B cell (primary cell): ENCODE data around the gene COL21A1. TPM values are rescaled to one million over a fixed set of nuclear protein-coding genes. Genes with fewer than 3 reads are reported as not detected.

Experiments used
- ATAC-seq: fragments of 200-7000 bp; cut with Tn5 transposase; one replicate; pipeline ENCODE4 v1.10.0; 2021; ENCODE audit warnings: low read depth, mild to moderate bottlenecking, moderate number of reproducible peaks, moderate library complexity
- CTCF ChIA-PET: fragments of 350-600 bp; sonication (Branson Sonifier 250); formaldehyde crosslinking; loops from one replicate; lab custom pipeline; 2021; ENCODE audit warnings: antibody characterized with exemption, inconsistent platforms; lab: Charles Lee
- POLR2A ChIA-PET: fragments of 350-600 bp; sonication (Branson Sonifier 250); formaldehyde crosslinking; loops from one replicate; lab custom pipeline; 2021; ENCODE audit warnings: antibody characterized with exemption; lab: Charles Lee
- DNase-seq: peaks from one replicate; pipeline ENCODE4 v3.0.0; 2013
- H2AFZ ChIP-seq: 2 replicates; pipeline ENCODE4 v1.6.1; 2012; ENCODE audit warnings: mild to moderate bottlenecking, low read depth, low read length; ENCODE audit not compliant: insufficient read depth, poor library complexity, severe bottlenecking
- H3K27ac ChIP-seq, 2 donors: 1 replicate in 1 of 2; 2 replicates in 1 of 2; pipeline ENCODE4 v1.5.1; 2012 to 2013; ENCODE audit warnings: low read length in 2 of 2, mild to moderate bottlenecking in 2 of 2, moderate library complexity in 1 of 2
- H3K27me3 ChIP-seq, 4 experiments: fragments of 200-600 bp in 1 of 4; sonication (generic) in 1 of 4; replicated peaks in 1 of 4; 1 replicate in 2 of 4; 2 replicates in 2 of 4; pipeline versions ENCODE4 v1.6.1 to v1.7.0; 2013 to 2016; ENCODE audit warnings: low read length in 3 of 4, mild to moderate bottlenecking in 2 of 4, mixed read lengths in 1 of 4, moderate library complexity in 1 of 4; ENCODE audit not compliant: insufficient read depth in 4 of 4, control insufficient read depth in 3 of 4; ENCODE audit errors: control extremely low read depth in 1 of 4
- H3K36me3 ChIP-seq, 2 experiments: replicated peaks in 1 of 2; 1 replicate in 1 of 2; 2 replicates in 1 of 2; pipeline versions ENCODE4 v1.6.1 to v1.7.1; 2013; ENCODE audit warnings: low read length in 1 of 2; ENCODE audit not compliant: insufficient read depth in 2 of 2, control insufficient read depth in 1 of 2; ENCODE audit errors: control extremely low read depth in 1 of 2, extremely low read depth in 1 of 2
- H3K4me1 ChIP-seq, 2 donors: fragments of 200-600 bp in 1 of 2; sonication (generic) in 1 of 2; 1 replicate in 1 of 2; 2 replicates in 1 of 2; pipeline versions ENCODE4 v1.5.1 to v1.6.1; 2013 to 2017; ENCODE audit warnings: low read length in 2 of 2; ENCODE audit not compliant: control insufficient read depth in 2 of 2, insufficient read depth in 2 of 2
- H3K4me2 ChIP-seq: replicated peaks from 2 replicates; pipeline ENCODE3; 2012; ENCODE audit warnings: mild to moderate bottlenecking, low read depth, low read length; ENCODE audit not compliant: poor library complexity, severe bottlenecking
- H3K4me3 ChIP-seq, 5 experiments: fragments of 200-600 bp in 1 of 5; sonication (generic) in 1 of 5; 1 replicate in 3 of 5; 2 replicates in 2 of 5; pipeline versions ENCODE4 v1.5.1 to v1.7.0; 2011 to 2016; ENCODE audit warnings: low read length in 4 of 5, mild to moderate bottlenecking in 4 of 5, low read depth in 2 of 5, control low read depth in 1 of 5, moderate library complexity in 1 of 5; ENCODE audit not compliant: insufficient read depth in 1 of 5; ENCODE audit errors: control extremely low read depth in 1 of 5, extremely low read depth in 1 of 5
- H3K79me2 ChIP-seq: fragments of 200-600 bp; sonication (generic); one replicate; pipeline ENCODE4 v1.6.0; 2016; ENCODE audit warnings: low read length; ENCODE audit not compliant: control insufficient read depth, insufficient read depth
- H3K9ac ChIP-seq: fragments of 200-600 bp; sonication (generic); 2 replicates; pipeline ENCODE4 v1.6.1; 2017; ENCODE audit warnings: mild to moderate bottlenecking, low read length, moderate library complexity
- H3K9me3 ChIP-seq, 3 donors: one replicate each; pipeline versions ENCODE4 v1.6.1 to v1.7.1; 2013; ENCODE audit warnings: low read length in 2 of 3; ENCODE audit not compliant: control insufficient read depth in 2 of 3, insufficient read depth in 1 of 3; ENCODE audit errors: control extremely low read depth in 1 of 3
- H4K20me1 ChIP-seq: 2 replicates; pipeline ENCODE4 v1.6.0; 2012; ENCODE audit warnings: mild to moderate bottlenecking, low read length; ENCODE audit not compliant: insufficient read depth, control insufficient read depth, poor library complexity, severe bottlenecking
- H3K27ac Mint-ChIP-seq: one replicate; pipeline ENCODE4 v1.8.0; 2021; ENCODE audit warnings: mixed read lengths
- H3K27me3 Mint-ChIP-seq: one replicate; pipeline ENCODE4 v1.8.0; 2021; ENCODE audit warnings: mixed read lengths
- H3K4me1 Mint-ChIP-seq: one replicate; pipeline ENCODE4 v1.8.0; 2021; ENCODE audit warnings: mixed read lengths
- H3K4me3 Mint-ChIP-seq: one replicate; pipeline ENCODE4 v1.8.0; 2021; ENCODE audit warnings: mixed read lengths
- H3K9me3 Mint-ChIP-seq: one replicate; pipeline ENCODE4 v1.8.0; 2022; ENCODE audit warnings: mixed read lengths; ENCODE audit not compliant: insufficient read depth
- EZH2 ChIP-seq: IDR thresholded peaks from 2 replicates; pipeline ENCODE4 v1.6.1; 2012; ENCODE audit warnings: borderline replicate concordance, low read depth, mild to moderate bottlenecking, moderate library complexity, low read length; ENCODE audit not compliant: insufficient read depth, poor library complexity, severe bottlenecking
- WGBS: methylation state at CpG from one replicate; pipeline ENCODE4 v1.1.5; 2013; ENCODE audit warnings: missing lambda C conversion rate; ENCODE audit not compliant: insufficient coverage; 5-methylcytosine and 5-hydroxymethylcytosine counted together
- intact Hi-C: fragments of 100-400 bp; cut with micrococcal nuclease; formaldehyde crosslinking; loops from one replicate; pipeline ENCODE4 v1.10.0; 2022
- polyA plus RNA-seq: library from polyadenylated mRNA; depleted of rRNA; stranded (reverse); fragments of >200 nt; gene quantifications from 2 replicates; pipeline ENCODE4 v1.2.3, GENCODE V29; 2012
- total RNA-seq, 2 donors: library from RNA; stranded (reverse); fragments of 120-200 nt in 1 of 2; gene quantifications; 1 replicate in 1 of 2; 2 replicates in 1 of 2; pipeline versions ENCODE4 v1.2.3 to v1.2.4, GENCODE V29; 2013 to 2022
- TF ChIP-seq, protein P1 (sequence below): fragments of 200-600 bp; IDR thresholded peaks from one replicate; pipeline ENCODE4 v1.8.0; 2022; ENCODE audit warnings: antibody characterized with exemption, mild to moderate bottlenecking

COL21A1 gene
- total and polyA plus RNA-seq, 2 donors (not counting 1 experiment from before 2014, with no cell fraction given): not detected

GRCh38 chr6:56199956-56200355 is 47.4 kb downstream of the COL21A1 start:
- Mint-ChIP-seq H3K27me3 (no peaks in the 10 kb centered on the region), H3K27ac (no peak overlapping the region), H3K9me3 (peaks cover 7% of the 10 kb centered on the region), H3K4me3 (no peak overlapping the region), H3K4me1 (no peaks in the 10 kb centered on the region)
- H3K27ac ChIP-seq: no peak overlapping the region
- peaks cover 0 to 6% (median 0%) of the 10 kb centered on the region in 3 donors for H3K9me3 ChIP-seq
- intact Hi-C loops: no loop called here
- no peak for TF ChIP-seq EZH2
- TF ChIP-seq, protein P1, sequence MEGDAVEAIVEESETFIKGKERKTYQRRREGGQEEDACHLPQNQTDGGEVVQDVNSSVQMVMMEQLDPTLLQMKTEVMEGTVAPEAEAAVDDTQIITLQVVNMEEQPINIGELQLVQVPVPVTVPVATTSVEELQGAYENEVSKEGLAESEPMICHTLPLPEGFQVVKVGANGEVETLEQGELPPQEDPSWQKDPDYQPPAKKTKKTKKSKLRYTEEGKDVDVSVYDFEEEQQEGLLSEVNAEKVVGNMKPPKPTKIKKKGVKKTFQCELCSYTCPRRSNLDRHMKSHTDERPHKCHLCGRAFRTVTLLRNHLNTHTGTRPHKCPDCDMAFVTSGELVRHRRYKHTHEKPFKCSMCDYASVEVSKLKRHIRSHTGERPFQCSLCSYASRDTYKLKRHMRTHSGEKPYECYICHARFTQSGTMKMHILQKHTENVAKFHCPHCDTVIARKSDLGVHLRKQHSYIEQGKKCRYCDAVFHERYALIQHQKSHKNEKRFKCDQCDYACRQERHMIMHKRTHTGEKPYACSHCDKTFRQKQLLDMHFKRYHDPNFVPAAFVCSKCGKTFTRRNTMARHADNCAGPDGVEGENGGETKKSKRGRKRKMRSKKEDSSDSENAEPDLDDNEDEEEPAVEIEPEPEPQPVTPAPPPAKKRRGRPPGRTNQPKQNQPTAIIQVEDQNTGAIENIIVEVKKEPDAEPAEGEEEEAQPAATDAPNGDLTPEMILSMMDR: no peak
- 80% methylated on average over 1 of the region's 3 CpGs for WGBS
- H3K79me2 ChIP-seq: no peaks in the 10 kb centered on the region
- no peak overlapping the region for H3K9ac ChIP-seq
- H3K36me3 ChIP-seq: no peaks in the 10 kb centered on the region
- no peaks in the 10 kb centered on the region for H3K4me1 ChIP-seq
- H2AFZ ChIP-seq: no peak overlapping the region
- ATAC-seq: no peak
- DNase-seq: no peak
- ChIA-PET POLR2A (no interaction called here), CTCF (no interaction called here)
- no peaks in the 10 kb centered on the region for H4K20me1 ChIP-seq
- H3K27me3 ChIP-seq: no peaks in the 10 kb centered on the region
- H3K4me3 ChIP-seq: no peak overlapping the region
- H3K4me2 ChIP-seq: no peak overlapping the region

DNA sequence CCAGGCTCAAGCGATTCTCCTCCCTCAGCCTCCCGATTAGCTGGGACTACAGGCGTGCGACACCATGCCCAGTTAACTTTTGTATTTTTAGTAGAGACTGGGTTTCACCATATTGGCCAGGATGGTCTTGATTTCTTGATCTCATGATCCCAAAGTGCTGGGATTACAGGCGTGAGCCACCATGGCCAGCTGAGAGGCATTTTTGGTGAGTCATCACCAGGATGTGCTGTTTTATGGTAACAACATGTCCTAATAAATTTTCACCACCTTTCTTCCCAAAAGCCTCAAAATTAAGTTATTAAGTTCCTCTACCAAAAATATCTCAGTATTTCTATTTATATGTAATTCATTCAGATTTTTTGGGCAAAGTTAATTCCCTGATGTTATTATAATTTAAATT is 53.5 kb downstream of the COL21A1 start:
- Mint-ChIP-seq H3K27me3 (no peaks in the 10 kb centered on the region), H3K27ac (no peak overlapping the region), H3K4me1 (no peaks in the 10 kb centered on the region), H3K4me3 (no peak overlapping the region), H3K9me3 (peaks cover 2% of the 10 kb centered on the region)
- Histone ChIP-seq H4K20me1 (no peaks in the 10 kb centered on the region), H3K27ac (no peak overlapping the region), H3K79me2 (no peaks in the 10 kb centered on the region), H3K27me3 (no peaks in the 10 kb centered on the region), H3K9me3 (peaks cover 0 to 3% (median 0%) of the 10 kb centered on the region in 3 donors), H3K4me1 (no peaks in the 10 kb centered on the region), H2AFZ (no peak overlapping the region), H3K4me3 (no peak overlapping the region), H3K9ac (no peak overlapping the region), H3K4me2 (no peak overlapping the region), H3K36me3 (no peaks in the 10 kb centered on the region)
- WGBS: 92% methylated on average over 2 of the region's 5 CpGs
- TF ChIP-seq, protein P1: no peak
- no peak for TF ChIP-seq EZH2
- intact Hi-C loops: no loop called here
- ChIA-PET CTCF (no interaction called here), POLR2A (no interaction called here)
- ATAC-seq (no peak), DNase-seq (no peak)
